Psoas muscle (tissue), 8 donors: ENCODE measurements around the gene HSH2D. TPM values are rescaled to one million over a fixed set of nuclear protein-coding genes. Genes with fewer than 3 reads are reported as not detected.

Source experiments
- ATAC-seq, 4 donors: fragments of 200-7000 bp; cut with Tn5 transposase; one replicate each; pipeline ENCODE4 v1.9.1; 2020; ENCODE audit warnings: moderate library complexity in 3 of 4, mild to moderate bottlenecking in 2 of 4
- DNase-seq, 2 donors: peaks; one replicate each; pipeline ENCODE4 v3.0.0-alpha.2; 2020
- H3K27ac ChIP-seq: fragments of 200-600 bp; one replicate; pipeline ENCODE4 v1.8.0; 2022
- H3K27me3 ChIP-seq, 3 donors: fragments of 200-600 bp in 1 of 3; one replicate each; pipeline versions ENCODE4 v1.6.1 to v1.8.0; 2013 to 2022; ENCODE audit warnings: low read length in 2 of 3, mild to moderate bottlenecking in 2 of 3, moderate library complexity in 1 of 3; ENCODE audit not compliant: insufficient read depth in 3 of 3
- H3K36me3 ChIP-seq, 2 donors: fragments of 200-600 bp in 1 of 2; one replicate each; pipeline versions ENCODE4 v1.6.1 to v1.8.0; 2013 to 2022; ENCODE audit warnings: low read depth in 1 of 2, mild to moderate bottlenecking in 1 of 2, moderate library complexity in 1 of 2; ENCODE audit not compliant: insufficient read depth in 1 of 2
- H3K4me1 ChIP-seq: fragments of 200-600 bp; one replicate; pipeline ENCODE4 v1.8.0; 2022
- H3K4me3 ChIP-seq: fragments of 200-600 bp; one replicate; pipeline ENCODE4 v1.8.0; 2022; ENCODE audit warnings: mild to moderate bottlenecking
- H3K9me3 ChIP-seq: fragments of 200-600 bp; one replicate; pipeline ENCODE4 v1.8.0; 2022
- CTCF ChIP-seq: fragments of 200-600 bp; IDR thresholded peaks from one replicate; pipeline ENCODE4 v1.8.0; 2022; ENCODE audit warnings: antibody characterized with exemption
- WGBS, 3 donors: extraction: QIAGEN DNeasy Blood & Tissue Kit; methylation state at CpG; one replicate each; pipeline versions ENCODE4 v1.1.6 to v1.1.7; 2013; 5-methylcytosine and 5-hydroxymethylcytosine counted together
- intact Hi-C, 2 donors: fragments of 100-400 bp; cut with DNase I; formaldehyde crosslinking; loops; one replicate each; pipeline versions ENCODE4 v1.11.0 to v1.14.2; 2022
- polyA plus RNA-seq, 3 donors: library from polyadenylated mRNA; stranded (reverse); fragments of 200-250 nt; gene quantifications; one replicate each; pipeline ENCODE4 v1.2.3, GENCODE V29; 2013
- total RNA-seq, 4 donors: library from RNA; stranded (reverse); fragmentation: NEBNext Ultra II Directional in 2 of 4; extraction: Animal tissue kit (Norgen Biotek cat#: 25700) in 2 of 4; gene quantifications; one replicate each; pipeline versions ENCODE4 v1.2.1 to v1.2.4, GENCODE V29; 2021 to 2023
- donor health status: healthy with polysubstance abuse.
- donor health status: DM: no; HTN: no; CAD: no; lungs with moderate emphysema.
- donor health status: Bipolar disorder and iron deficiency.
- donor health status: healthy.
- donor health status: DM: yes; HTN: yes; CAD: no.
- donor health status: DM: no; HTN: no; CAD: no.
- donor health status: DM: no; HTN: no; CAD: no.
- donor health status: DM: yes; HTN: yes; CAD: no.

HSH2D gene
- total and polyA plus RNA-seq, 7 donors, result 0.10 to 0.30 (median 0.12) TPM; not detected in 2

DNA sequence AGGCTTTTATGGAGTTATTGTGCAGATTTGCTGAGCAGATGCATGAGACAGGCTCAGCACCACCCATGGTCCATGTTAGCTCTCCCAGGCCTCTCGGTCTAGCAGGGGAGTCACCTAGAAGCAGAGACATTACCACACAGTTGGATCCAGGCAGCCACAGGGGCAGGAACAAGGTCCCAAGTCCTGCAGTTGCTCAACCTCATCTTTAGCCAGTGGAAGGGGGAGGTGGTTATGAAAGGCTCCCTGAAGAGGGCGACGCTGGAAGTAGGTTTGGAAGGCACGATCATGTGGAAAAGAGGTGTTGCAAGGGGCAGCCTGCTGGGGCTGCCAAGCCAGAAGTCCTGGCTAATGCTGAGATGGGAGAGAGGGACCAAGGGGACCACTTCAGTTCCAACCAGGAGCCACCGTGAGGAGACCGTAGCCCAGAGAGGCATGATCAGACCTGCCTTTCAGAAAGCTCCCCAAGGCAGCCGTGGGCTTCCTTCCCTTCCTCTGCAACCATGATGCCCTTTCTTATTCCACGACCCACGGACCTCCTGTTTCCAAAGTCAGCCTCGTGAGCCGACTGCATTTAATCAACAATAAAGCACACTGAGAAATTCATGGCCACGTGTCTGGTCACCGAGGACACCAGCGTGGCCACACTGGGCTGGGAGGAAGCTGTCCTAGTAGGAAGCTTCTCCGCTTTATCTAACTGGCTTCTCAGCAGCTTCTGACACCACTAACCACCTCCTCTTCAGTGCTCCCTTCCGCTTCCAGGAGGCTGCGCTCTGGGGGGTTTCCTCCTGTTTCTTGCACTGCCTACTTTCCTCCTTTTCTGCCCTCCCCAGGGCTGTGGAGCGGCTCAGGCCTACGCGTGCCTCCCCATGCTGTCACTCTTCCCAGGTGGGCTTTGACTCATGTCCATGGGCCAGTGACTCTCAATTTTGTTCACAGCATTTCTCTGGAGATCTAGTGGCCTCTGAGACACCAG, 56.8 kb downstream of the HSH2D start:
- intact Hi-C loops, result no loop called here
- no peak overlapping the region for H3K27ac ChIP-seq
- peaks cover 27% of the 10 kb centered on the region for H3K4me1 ChIP-seq
- no peaks in the 10 kb centered on the region for H3K27me3 ChIP-seq
- DNase-seq (peak; percentile 57 to 78), ATAC-seq (peak in 1 of 4 donors; percentile 22)
- 76 to 83% (median 77%) methylated on average over 20 of the region's 20 CpGs for WGBS, 3 donors
- peaks cover 0 to 37% of the 10 kb centered on the region in 2 donors for H3K36me3 ChIP-seq
- no peak overlapping the region for H3K4me3 ChIP-seq
- TF ChIP-seq CTCF, result no peak
- no peaks in the 10 kb centered on the region for H3K9me3 ChIP-seq

DNA sequence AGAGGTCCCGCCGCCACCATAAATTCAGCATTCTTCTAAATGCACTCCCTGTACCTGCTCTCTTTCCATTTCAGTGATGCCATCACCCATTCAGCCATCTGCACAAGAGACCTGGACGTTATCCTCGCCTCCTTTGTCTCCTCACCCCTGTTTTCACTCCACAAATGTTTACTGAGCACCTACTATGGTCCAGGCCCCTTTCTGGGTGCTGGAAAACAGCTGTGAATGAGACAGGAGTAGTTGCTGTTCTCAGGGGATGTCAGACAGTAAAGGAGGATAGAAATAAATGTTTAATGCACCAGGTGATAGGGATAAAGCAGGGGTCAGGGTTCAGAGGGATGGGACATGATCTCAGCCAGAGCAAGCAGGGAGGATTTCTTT, 57.5 kb downstream of the HSH2D start:
- DNase-seq (no peak), ATAC-seq (no peak)
- WGBS, 3 donors, result 84 to 89% (median 87%) methylated on average over 4 of the region's 4 CpGs
- Histone ChIP-seq H3K9me3 (no peaks in the 10 kb centered on the region), H3K27ac (no peak overlapping the region), H3K27me3 (no peaks in the 10 kb centered on the region), H3K4me1 (peaks cover 33% of the 10 kb centered on the region), H3K4me3 (no peak overlapping the region), H3K36me3 (peaks cover 0 to 44% of the 10 kb centered on the region in 2 donors)
- intact Hi-C loops, result no loop called here
- no peak for TF ChIP-seq CTCF

DNA sequence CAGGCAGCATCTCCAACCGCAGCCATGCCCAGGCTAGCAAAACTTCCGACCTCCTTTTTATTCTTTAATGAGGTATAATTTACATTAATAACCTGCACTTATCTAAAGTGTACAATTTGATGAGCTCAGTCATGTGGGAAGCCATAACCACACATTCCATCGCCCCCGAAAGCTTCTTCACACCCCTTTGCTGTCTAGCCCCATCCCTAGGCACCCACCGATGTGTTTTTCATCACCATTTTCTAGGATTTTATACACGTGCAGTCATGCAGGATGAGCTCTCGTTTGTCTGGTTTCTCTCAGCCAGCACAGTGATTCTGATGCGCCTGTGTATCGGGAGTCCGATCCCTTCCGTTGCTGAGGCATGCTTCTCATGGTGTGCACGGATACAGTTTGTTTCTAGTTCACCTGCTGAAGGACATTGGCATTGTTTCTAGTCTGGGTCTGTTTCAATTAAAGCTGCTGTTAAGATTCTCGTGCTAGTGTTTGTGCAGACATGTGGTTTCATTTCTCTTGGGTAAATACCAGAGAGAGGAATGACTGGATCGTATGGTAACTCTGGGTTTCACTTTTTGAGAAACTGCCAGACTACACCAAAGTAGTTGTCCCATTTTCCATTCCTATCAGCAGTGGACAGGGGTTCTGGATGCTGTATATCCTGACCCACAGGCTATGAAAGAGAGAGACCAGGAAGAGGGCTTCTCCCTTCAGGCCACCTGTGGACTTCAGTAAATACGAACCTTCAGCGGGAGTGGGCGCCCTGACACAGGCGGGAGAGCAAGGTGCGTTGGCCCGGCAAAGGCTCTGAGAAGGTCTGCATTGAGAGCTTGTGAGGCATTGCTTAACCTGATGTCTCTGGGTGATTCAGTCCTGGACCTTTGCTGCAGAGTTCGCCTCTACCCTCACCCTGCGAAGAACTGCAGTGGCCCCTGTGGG, 59.1 kb downstream of the HSH2D start:
- ATAC-seq (no peak), DNase-seq (no peak)
- H3K27ac ChIP-seq, result no peak overlapping the region
- no peaks in the 10 kb centered on the region for H3K9me3 ChIP-seq
- H3K36me3 ChIP-seq, result peaks cover 0 to 55% of the 10 kb centered on the region in 2 donors
- H3K27me3 ChIP-seq, result no peaks in the 10 kb centered on the region
- H3K4me3 ChIP-seq, result no peak overlapping the region
- intact Hi-C loops, result no loop called here
- TF ChIP-seq CTCF, result no peak
- 81 to 86% (median 84%) methylated on average over 22 of the region's 22 CpGs for WGBS, 3 donors
- peaks cover 25% of the 10 kb centered on the region for H3K4me1 ChIP-seq

DNA sequence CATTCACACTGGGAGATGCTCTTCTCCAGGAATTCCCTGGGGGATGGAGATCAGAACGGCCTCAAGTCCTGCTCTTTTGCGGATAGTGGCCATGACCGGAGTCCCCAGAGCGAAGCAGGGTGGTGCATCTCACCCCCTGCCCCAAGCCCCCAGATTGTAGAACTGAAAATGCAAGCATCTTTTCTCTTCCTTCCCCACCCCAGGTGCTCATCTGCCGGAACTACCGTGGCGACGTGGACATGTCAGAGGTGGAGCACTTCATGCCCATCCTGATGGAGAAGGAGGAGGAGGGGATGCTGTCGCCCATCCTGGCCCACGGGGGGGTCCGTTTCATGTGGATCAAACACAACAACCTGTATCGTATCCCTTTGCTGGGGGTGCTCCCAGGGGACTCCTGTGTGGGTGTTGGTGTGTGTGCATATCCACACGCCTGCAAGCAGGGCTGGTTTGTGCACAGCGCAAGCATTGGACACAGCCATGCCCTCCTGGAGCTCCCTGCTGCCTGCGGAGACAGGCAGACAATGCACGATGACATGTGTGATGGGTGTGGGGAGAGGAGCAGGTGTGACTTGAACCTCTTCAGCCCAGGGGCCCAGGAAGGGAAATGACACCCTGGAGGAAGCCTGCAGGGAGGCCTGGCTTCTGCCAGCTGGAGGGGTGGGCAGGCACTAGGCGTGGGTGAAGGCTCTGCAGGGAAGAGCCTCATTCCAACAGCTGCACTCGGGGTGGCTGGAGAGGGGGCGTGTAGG, 59.9 kb downstream of the HSH2D start:
- intact Hi-C loops, result no loop called here
- Histone ChIP-seq H3K27me3 (no peaks in the 10 kb centered on the region), H3K9me3 (no peaks in the 10 kb centered on the region), H3K4me1 (peaks cover 24% of the 10 kb centered on the region), H3K27ac (no peak overlapping the region), H3K4me3 (no peak overlapping the region), H3K36me3 (peaks cover 0 to 63% of the 10 kb centered on the region in 2 donors)
- 85 to 87% (median 86%) methylated on average over 19 of the region's 19 CpGs for WGBS, 3 donors
- DNase-seq (no peak), ATAC-seq (no peak)
- no peak for TF ChIP-seq CTCF
